Activated T-cell treated with anti-CD3 and anti-CD28 coated beads for 4 hours (primary cell): ENCODE data around the gene FBXO15.

Source experiments
- DNase-seq: peaks from one replicate; pipeline ENCODE4 v3.0.0-alpha.2; 2020

FBXO15 gene

GRCh38 chr18:74110149-74110548 lies 37.5 kb downstream of the FBXO15 start:
- no peak for DNase-seq

GRCh38 chr18:74108460-74108859 lies 39.2 kb downstream of the FBXO15 start:
- DNase-seq: no peak

GRCh38 chr18:74097803-74098202 lies 49.8 kb downstream of the FBXO15 start:
- no peak for DNase-seq

- no peak for DNase-seq
These were observed 54.7 kb downstream of the FBXO15 start for GRCh38 chr18:74092922-74093321.

- DNase-seq: no peak
These were observed 63.3 kb downstream of the FBXO15 start for GRCh38 chr18:74084184-74084855.

GRCh38 chr18:74083557-74083952 lies 64.1 kb downstream of the FBXO15 start:
- no peak for DNase-seq

GRCh38 chr18:74082742-74083556 lies 64.7 kb downstream of the FBXO15 start:
- DNase-seq: no peak

GRCh38 chr18:74081966-74082741 lies 65.5 kb downstream of the FBXO15 start:
- peak; percentile 23 for DNase-seq

- DNase-seq: no peak
These were observed 69.4 kb downstream of the FBXO15 start for GRCh38 chr18:74078257-74078656.

- no peak for DNase-seq
These were observed 72.7 kb downstream of the FBXO15 start for GRCh38 chr18:74074668-74075564.

- DNase-seq: no peak
These were observed 73.5 kb downstream of the FBXO15 start for GRCh38 chr18:74073957-74074667.

- no peak for DNase-seq
These were observed 78.2 kb downstream of the FBXO15 start for GRCh38 chr18:74069178-74070050.

GRCh38 chr18:74068296-74068695 lies 79.3 kb downstream of the FBXO15 start:
- no peak for DNase-seq

- DNase-seq: no peak
These were observed 81.6 kb downstream of the FBXO15 start for GRCh38 chr18:74066018-74066417.

- DNase-seq: no peak
These were observed 82.3 kb downstream of the FBXO15 start for GRCh38 chr18:74065366-74065765.

- no peak for DNase-seq
These were observed 83.1 kb downstream of the FBXO15 start for GRCh38 chr18:74064510-74064909.

- DNase-seq: no peak
These were observed 84.1 kb downstream of the FBXO15 start for GRCh38 chr18:74063557-74063956.

GRCh38 chr18:74063023-74063422 lies 84.6 kb downstream of the FBXO15 start:
- no peak for DNase-seq

GRCh38 chr18:74062037-74062436 lies 85.6 kb downstream of the FBXO15 start:
- no peak for DNase-seq

- no peak for DNase-seq
These were observed 87.1 kb downstream of the FBXO15 start for GRCh38 chr18:74060579-74060978.

- DNase-seq: no peak
These were observed 96.8 kb downstream of the FBXO15 start for GRCh38 chr18:74050807-74051206.
